Measurements from ENCODE around the gene ZBED4.

The ZBED4 gene

GRCh38 chr22:49887064-49887451 is 33.4 kb downstream of the ZBED4 start:
- peaks cover 68% of the 10 kb centered on the region for H3K36me3 Mint-ChIP-seq (ENCODE audit: low read depth)
- H3K4me3 Mint-ChIP-seq: no peak overlapping the region
- peaks cover 2% of the 10 kb centered on the region for H3K4me1 Mint-ChIP-seq
- H3K9me3 Mint-ChIP-seq: peaks cover 5% of the 10 kb centered on the region
- ATAC-seq (no peak), DNase-seq (no peak)
- H3K27me3 Mint-ChIP-seq: no peaks in the 10 kb centered on the region
- H3K27ac Mint-ChIP-seq: no peak overlapping the region

GRCh38 chr22:49887702-49888101 is 34.1 kb downstream of the ZBED4 start:
- Mint-ChIP-seq H3K27ac (no peak overlapping the region), H3K4me1 (no peaks in the 10 kb centered on the region), H3K9me3 (peaks cover 5% of the 10 kb centered on the region), H3K36me3 (ENCODE audit: low read depth) (peaks cover 68% of the 10 kb centered on the region), H3K4me3 (no peak overlapping the region), H3K27me3 (no peaks in the 10 kb centered on the region)
- DNase-seq (no peak), ATAC-seq (no peak)

- Mint-ChIP-seq H3K27ac (no peak overlapping the region), H3K4me3 (no peak overlapping the region), H3K9me3 (peaks cover 5% of the 10 kb centered on the region), H3K36me3 (ENCODE audit: low read depth) (peaks cover 60% of the 10 kb centered on the region), H3K27me3 (no peaks in the 10 kb centered on the region), H3K4me1 (no peaks in the 10 kb centered on the region)
- DNase-seq: no peak
- ATAC-seq: no peak
Observed at GRCh38 chr22:49889071-49889470, 35.4 kb downstream of the ZBED4 start.

GRCh38 chr22:49892226-49892899 is 38.7 kb downstream of the ZBED4 start:
- Mint-ChIP-seq H3K36me3 (ENCODE audit: low read depth) (peaks cover 44% of the 10 kb centered on the region), H3K27me3 (no peaks in the 10 kb centered on the region), H3K9me3 (peaks cover 9% of the 10 kb centered on the region), H3K4me3 (no peak overlapping the region), H3K27ac (no peak overlapping the region), H3K4me1 (no peaks in the 10 kb centered on the region)
- ATAC-seq: no peak
- no peak for DNase-seq

- no peak overlapping the region for H3K4me3 Mint-ChIP-seq
- H3K36me3 Mint-ChIP-seq (ENCODE audit: low read depth): peaks cover 38% of the 10 kb centered on the region
- H3K27ac Mint-ChIP-seq: no peak overlapping the region
- DNase-seq (no peak), ATAC-seq (no peak)
- H3K9me3 Mint-ChIP-seq: peaks cover 9% of the 10 kb centered on the region
- H3K4me1 Mint-ChIP-seq: no peaks in the 10 kb centered on the region
- H3K27me3 Mint-ChIP-seq: no peaks in the 10 kb centered on the region
Observed at GRCh38 chr22:49893025-49893424, 39.4 kb downstream of the ZBED4 start.

GRCh38 chr22:49894322-49895054 is 40.8 kb downstream of the ZBED4 start:
- ATAC-seq (no peak), DNase-seq (no peak)
- Mint-ChIP-seq H3K27me3 (no peaks in the 10 kb centered on the region), H3K36me3 (ENCODE audit: low read depth) (peaks cover 35% of the 10 kb centered on the region), H3K4me1 (no peaks in the 10 kb centered on the region), H3K9me3 (peaks cover 9% of the 10 kb centered on the region), H3K27ac (peak overlapping the region; percentile 40), H3K4me3 (no peak overlapping the region)

GRCh38 chr22:49896201-49896600 is 42.6 kb downstream of the ZBED4 start:
- DNase-seq (no peak), ATAC-seq (no peak)
- Mint-ChIP-seq H3K36me3 (ENCODE audit: low read depth) (peaks cover 29% of the 10 kb centered on the region), H3K27me3 (no peaks in the 10 kb centered on the region), H3K4me1 (no peaks in the 10 kb centered on the region), H3K4me3 (no peak overlapping the region), H3K9me3 (peaks cover 10% of the 10 kb centered on the region), H3K27ac (no peak overlapping the region)

- ATAC-seq: no peak
- Mint-ChIP-seq H3K27me3 (no peaks in the 10 kb centered on the region), H3K36me3 (ENCODE audit: low read depth) (peaks cover 32% of the 10 kb centered on the region), H3K9me3 (peaks cover 11% of the 10 kb centered on the region), H3K4me1 (no peaks in the 10 kb centered on the region), H3K27ac (no peak overlapping the region), H3K4me3 (no peak overlapping the region)
- DNase-seq: no peak
Observed at GRCh38 chr22:49897015-49897684, 43.5 kb downstream of the ZBED4 start.

GRCh38 chr22:49899530-49899929 is 45.9 kb downstream of the ZBED4 start:
- Mint-ChIP-seq H3K27me3 (no peaks in the 10 kb centered on the region), H3K27ac (peak overlapping the region; percentile 46), H3K4me1 (no peaks in the 10 kb centered on the region), H3K36me3 (ENCODE audit: low read depth) (peaks cover 34% of the 10 kb centered on the region), H3K9me3 (peaks cover 9% of the 10 kb centered on the region), H3K4me3 (no peak overlapping the region)
- DNase-seq: no peak
- no peak for ATAC-seq

- Mint-ChIP-seq H3K36me3 (ENCODE audit: low read depth) (peaks cover 32% of the 10 kb centered on the region), H3K4me1 (no peaks in the 10 kb centered on the region), H3K27me3 (no peaks in the 10 kb centered on the region), H3K4me3 (no peak overlapping the region), H3K27ac (peak overlapping the region; percentile 39), H3K9me3 (peaks cover 8% of the 10 kb centered on the region)
- DNase-seq: no peak
- no peak for ATAC-seq
Observed at GRCh38 chr22:49900441-49901230, 47.0 kb downstream of the ZBED4 start.

GRCh38 chr22:49901457-49901856 is 47.8 kb downstream of the ZBED4 start:
- H3K36me3 Mint-ChIP-seq (ENCODE audit: low read depth): peaks cover 32% of the 10 kb centered on the region
- H3K4me1 Mint-ChIP-seq: no peaks in the 10 kb centered on the region
- H3K27me3 Mint-ChIP-seq: no peaks in the 10 kb centered on the region
- ATAC-seq (no peak), DNase-seq (no peak)
- H3K27ac Mint-ChIP-seq: no peak overlapping the region
- peaks cover 8% of the 10 kb centered on the region for H3K9me3 Mint-ChIP-seq
- H3K4me3 Mint-ChIP-seq: no peak overlapping the region

- peaks cover 8% of the 10 kb centered on the region for H3K9me3 Mint-ChIP-seq
- peaks cover 38% of the 10 kb centered on the region for H3K36me3 Mint-ChIP-seq (ENCODE audit: low read depth)
- H3K4me3 Mint-ChIP-seq: no peak overlapping the region
- H3K27ac Mint-ChIP-seq: no peak overlapping the region
- no peaks in the 10 kb centered on the region for H3K27me3 Mint-ChIP-seq
- no peak for DNase-seq
- H3K4me1 Mint-ChIP-seq: no peaks in the 10 kb centered on the region
- ATAC-seq: no peak
Observed at GRCh38 chr22:49903322-49904039, 49.8 kb downstream of the ZBED4 start.

GRCh38 chr22:49904040-49904369 is 50.4 kb downstream of the ZBED4 start:
- Mint-ChIP-seq H3K27ac (no peak overlapping the region), H3K4me1 (no peaks in the 10 kb centered on the region), H3K36me3 (ENCODE audit: low read depth) (peaks cover 35% of the 10 kb centered on the region), H3K4me3 (no peak overlapping the region), H3K9me3 (peaks cover 8% of the 10 kb centered on the region), H3K27me3 (no peaks in the 10 kb centered on the region)
- no peak for ATAC-seq
- DNase-seq: no peak

- H3K4me1 Mint-ChIP-seq: no peaks in the 10 kb centered on the region
- no peak overlapping the region for H3K27ac Mint-ChIP-seq
- no peaks in the 10 kb centered on the region for H3K27me3 Mint-ChIP-seq
- no peak for DNase-seq
- no peak overlapping the region for H3K4me3 Mint-ChIP-seq
- no peak for ATAC-seq
- peaks cover 8% of the 10 kb centered on the region for H3K9me3 Mint-ChIP-seq
- H3K36me3 Mint-ChIP-seq (ENCODE audit: low read depth): peaks cover 29% of the 10 kb centered on the region
Observed at GRCh38 chr22:49905465-49905864, 51.8 kb downstream of the ZBED4 start.

Measured in activated naive CD8-positive, alpha-beta T cell treated with anti-CD3 and anti-CD28 coated beads, Interleukin-2, amount 50 U/mL, for 24 hours (primary cell).